K562 (cell line): ENCODE measurements around the gene RAB24. TPM values are rescaled to one million over a fixed set of nuclear protein-coding genes. Genes with fewer than 3 reads are reported as not detected.

Experiments used
- ATAC-seq: fragments of 200-7000 bp; cut with Tn5 transposase; 3 replicates; pipeline ENCODE4 v1.9.1; 2020; ENCODE audit warnings: moderate library complexity
- BruUV-seq: library from RNA; stranded (reverse); fragments of 400-500 nt; replicated peaks from 2 replicates; lab custom pipeline; 2021; lab: Mats Ljungman, UMichigan
- CTCF ChIA-PET: fragments of 300-600 bp; formaldehyde crosslinking; extraction: SDS; loops from one replicate; lab custom pipeline; 2021; ENCODE audit warnings: low intra/inter-chr PET ratio; lab: Yijun Ruan, JAX
- POLR2A ChIA-PET: fragments of 300-600, 350-650 bp; sonication (Branson Sonifier 250); formaldehyde crosslinking; extraction: SDS; loops from one replicate; lab custom pipeline; 2021; ENCODE audit warnings: antibody characterized with exemption, inconsistent platforms; lab: Yijun Ruan, JAX
- DNase-seq, 4 experiments: peaks; one replicate each; pipeline versions ENCODE4 v3.0.0 to v3.0.0-alpha.2; 2011 to 2018; ENCODE audit warnings: low spot score in 3 of 4, mixed read lengths in 3 of 4; ENCODE audit errors: extremely low read depth in 1 of 4
- FAIRE-seq: peaks from 2 replicates; lab custom pipeline; 2011; peaks lifted over from hg19 to GRCh38; lab: Jason Lieb, UNC
- H2AFZ ChIP-seq: 2 replicates; pipeline ENCODE4 v1.6.0; 2011; ENCODE audit warnings: low read depth, low read length, control low read depth, inconsistent platforms
- H3K27ac ChIP-seq: fragments of 200-600 bp; 3 replicates; pipeline ENCODE4 v1.8.0; 2011; ENCODE audit warnings: low read depth, mild to moderate bottlenecking, control low read depth, inconsistent platforms, low read length, moderate library complexity, mixed read lengths; ENCODE audit errors: extremely low read depth
- H3K27me3 ChIP-seq, 2 experiments: fragments of 300-600 bp in 1 of 2; 2 replicates in 1 of 2; 3 replicates in 1 of 2; pipeline versions ENCODE4 v1.6.0 to v1.8.0; 2011; ENCODE audit warnings: inconsistent platforms in 2 of 2, low read length in 2 of 2, mild to moderate bottlenecking in 1 of 2, mixed read lengths in 1 of 2, moderate library complexity in 1 of 2; ENCODE audit not compliant: control insufficient read depth in 2 of 2, insufficient read depth in 2 of 2
- H3K36me3 ChIP-seq: fragments of 300-600 bp; 3 replicates; pipeline ENCODE4 v1.8.0; 2011; ENCODE audit warnings: mild to moderate bottlenecking, low read length, inconsistent platforms; ENCODE audit not compliant: control insufficient read depth, insufficient read depth
- H3K4me1 ChIP-seq, 2 experiments: fragments of 200-600 bp in 1 of 2; replicated peaks in 1 of 2; 2 replicates in 1 of 2; 3 replicates in 1 of 2; pipeline versions ENCODE4 v1.5.1 to v1.8.0; 2011; ENCODE audit warnings: inconsistent platforms in 2 of 2, low read length in 2 of 2, mild to moderate bottlenecking in 1 of 2, mixed read lengths in 1 of 2, moderate library complexity in 1 of 2; ENCODE audit not compliant: control insufficient read depth in 2 of 2, insufficient read depth in 2 of 2
- H3K4me2 ChIP-seq: 2 replicates; pipeline ENCODE4 v1.6.1; 2011; ENCODE audit warnings: low read length, control low read depth, inconsistent platforms, mixed read lengths; ENCODE audit not compliant: insufficient read depth
- H3K4me3 ChIP-seq: fragments of 200-600 bp; sonication (generic), shearing (Covaris generic); 2 replicates; pipeline ENCODE4 v1.5.1; 2016; ENCODE audit warnings: control low read depth, inconsistent platforms
- H3K79me2 ChIP-seq: fragments of 200-600 bp; 3 replicates; pipeline ENCODE4 v1.8.0; 2011; ENCODE audit warnings: low read length, inconsistent platforms; ENCODE audit not compliant: control insufficient read depth, insufficient read depth
- H3K9ac ChIP-seq, 2 experiments: 2 replicates each; pipeline versions ENCODE4 v1.6.0 to v1.6.1; 2011; ENCODE audit warnings: low read depth in 2 of 2, low read length in 2 of 2, control low read depth in 1 of 2, inconsistent platforms in 1 of 2, mild to moderate bottlenecking in 1 of 2, mixed read lengths in 1 of 2; ENCODE audit not compliant: insufficient read depth in 1 of 2
- H3K9me1 ChIP-seq: one replicate; pipeline ENCODE4 v1.6.0; 2011; ENCODE audit warnings: inconsistent platforms, mild to moderate bottlenecking, low read length, moderate library complexity; ENCODE audit not compliant: control insufficient read depth, insufficient read depth
- H3K9me3 ChIP-seq: replicated peaks from 2 replicates; pipeline ENCODE4 v1.5.1; 2011; ENCODE audit warnings: low read depth, low read length, inconsistent platforms; ENCODE audit not compliant: control insufficient read depth, insufficient read depth
- H4K20me1 ChIP-seq: replicated peaks from 2 replicates; pipeline ENCODE4 v1.6.1; 2011; ENCODE audit warnings: low read length, inconsistent platforms, mixed read lengths; ENCODE audit not compliant: control insufficient read depth, insufficient read depth
- DPF2 ChIP-seq: fragments of 450-650 bp; IDR thresholded peaks from 2 replicates; pipeline ENCODE4 v1.6.1; 2016
- HLTF ChIP-seq: fragments of 450-650 bp; IDR thresholded peaks from 2 replicates; pipeline ENCODE4 v1.6.1; 2016
- HNRNPL ChIP-seq: fragments of 200-400 bp; formaldehyde crosslinking; IDR thresholded peaks from 2 replicates; pipeline ENCODE4 v1.6.1; 2017; ENCODE audit warnings: low read depth, mild to moderate bottlenecking, low read length
- PHTF2 ChIP-seq: fragments of 250-450 bp; sonication (Bioruptor Pico); IDR thresholded peaks from 2 replicates; pipeline ENCODE4 v1.5.0; 2021; ENCODE audit warnings: mild to moderate bottlenecking
- ZNF184 ChIP-seq: sonication (generic); formaldehyde crosslinking; IDR thresholded peaks from 2 replicates; pipeline ENCODE4 v1.5.0; 2020; ENCODE audit warnings: missing genetic modification reagents
- WGBS: fragments of 100-300 bp; shearing (Covaris generic); methylation state at CpG from one replicate; pipeline ENCODE4 v1.1.6; 2016; ENCODE audit warnings: low coverage, mixed read lengths; ENCODE audit not compliant: insufficient coverage; ENCODE audit errors: missing lambda C conversion rate; 5-methylcytosine and 5-hydroxymethylcytosine counted together
- in situ Hi-C: fragments of 300-500 bp; cut with MboI; formaldehyde crosslinking; loops from 4 replicates; pipeline ENCODE4 v1.15.0; 2018; ENCODE audit warnings: inconsistent platforms, mixed read lengths
- intact Hi-C: fragments of 100-400 bp; cut with micrococcal nuclease; formaldehyde crosslinking; loops from 2 replicates; pipeline ENCODE4 v1.14.2; 2022
- polyA plus RNA-seq, 8 experiments: library from polyadenylated mRNA; depleted of rRNA in 4 of 8; stranded (reverse) in 5 of 8; unstranded in 3 of 8; fragments of >200 nt; fragmentation: Nextera tagmentation in 2 of 8; fragmentation: Illumina TruSeq in 1 of 8; extraction: Ambion mirVana in 2 of 8; extraction: Trizol in 1 of 8; gene quantifications; 2 replicates each; pipeline versions ENCODE4 v1.2.1 to v1.2.3, GENCODE V29; 2011 to 2014; ENCODE audit warnings: inconsistent platforms in 1 of 8, missing spikeins in 1 of 8
- total RNA-seq, 7 experiments: library from RNA; depleted of rRNA in 6 of 7; stranded (reverse); fragments of >200 nt in 6 of 7; fragmentation: Illumina TruSeq in 2 of 7; extraction: Trizol in 2 of 7; gene quantifications; 2 replicates each; pipeline versions ENCODE4 v1.2.1 to v1.2.3, GENCODE V29; 2011 to 2021; ENCODE audit warnings: low replicate concordance in 1 of 7
- TF ChIP-seq, protein P1 (sequence below): fragments of 250-450 bp; sonication (Bioruptor Pico); IDR thresholded peaks from 2 replicates; pipeline ENCODE4 v1.8.0; 2022; ENCODE audit warnings: inconsistent platforms

The RAB24 gene
- total and polyA plus RNA-seq, 9 of the 15 experiments (the other 6 are each of a cell fraction or from before 2014, with no cell fraction given) = 13.9 to 107 (median 34.8) TPM

DNA sequence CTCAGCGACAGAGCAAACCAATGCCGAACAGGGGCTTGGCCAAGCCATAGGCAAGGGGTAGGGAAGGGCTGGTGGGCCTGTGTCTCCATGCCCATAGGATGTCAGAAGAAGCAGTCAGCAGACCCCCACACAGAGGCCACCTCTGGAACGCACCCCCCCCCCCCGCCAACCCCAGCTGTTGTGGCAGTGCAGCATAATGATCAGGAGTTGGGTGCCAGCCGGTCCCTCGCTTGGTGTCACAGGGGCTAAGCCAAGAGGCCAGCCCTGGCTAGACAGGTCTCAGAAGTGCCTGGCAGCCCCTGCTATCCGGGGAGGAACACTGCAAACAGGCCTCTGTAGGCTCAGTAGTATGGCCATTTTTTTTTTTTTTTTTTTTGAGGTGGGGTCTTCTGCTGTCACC, 11.9 kb upstream of the RAB24 start:
- intact Hi-C loops = loop anchor here (5.0 kb wide), 1 partner anchor 182 kb away; the partner anchor contains the start of gene PDLIM7
- Histone ChIP-seq H3K4me3 (no peak overlapping the region), H2AFZ (no peak overlapping the region), H3K9me1 (no peaks in the 10 kb centered on the region), H3K79me2 (peaks cover 12% of the 10 kb centered on the region; the same call in 2 of the 3 replicates), H3K36me3 (peaks cover 7% of the 10 kb centered on the region; the same call in 2 of the 3 replicates), H3K9ac (peak overlapping the region in 1 of 2 experiments; percentile 57; a peak in 1 of 4 replicates), H3K4me1 (peaks cover 14 to 51% of the 10 kb centered on the region in 2 experiments), H3K4me2 (no peak overlapping the region), H3K9me3 (no peaks in the 10 kb centered on the region), H3K27ac (no peak overlapping the region), H4K20me1 (no peaks in the 10 kb centered on the region), H3K27me3 (no peaks in the 10 kb centered on the region)
- DNase-seq = no peak
- in situ Hi-C loops = no loop called here
- FAIRE-seq = no peak
- ATAC-seq = no peak
- BruUV-seq = no TSS peak
- POLR2A ChIA-PET = interaction anchor here (0.9 to 1.3 kb wide), 2 partner anchors 13 to 142 kb away, joined by 3 to 4 read pairs; no protein-coding TSS in a partner anchor
- CTCF ChIA-PET = no interaction called here
- 83% methylated on average over 7 of the region's 7 CpGs for WGBS
- TF ChIP-seq, protein P1, sequence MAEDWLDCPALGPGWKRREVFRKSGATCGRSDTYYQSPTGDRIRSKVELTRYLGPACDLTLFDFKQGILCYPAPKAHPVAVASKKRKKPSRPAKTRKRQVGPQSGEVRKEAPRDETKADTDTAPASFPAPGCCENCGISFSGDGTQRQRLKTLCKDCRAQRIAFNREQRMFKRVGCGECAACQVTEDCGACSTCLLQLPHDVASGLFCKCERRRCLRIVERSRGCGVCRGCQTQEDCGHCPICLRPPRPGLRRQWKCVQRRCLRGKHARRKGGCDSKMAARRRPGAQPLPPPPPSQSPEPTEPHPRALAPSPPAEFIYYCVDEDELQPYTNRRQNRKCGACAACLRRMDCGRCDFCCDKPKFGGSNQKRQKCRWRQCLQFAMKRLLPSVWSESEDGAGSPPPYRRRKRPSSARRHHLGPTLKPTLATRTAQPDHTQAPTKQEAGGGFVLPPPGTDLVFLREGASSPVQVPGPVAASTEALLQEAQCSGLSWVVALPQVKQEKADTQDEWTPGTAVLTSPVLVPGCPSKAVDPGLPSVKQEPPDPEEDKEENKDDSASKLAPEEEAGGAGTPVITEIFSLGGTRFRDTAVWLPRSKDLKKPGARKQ (CRISPR knock-in tag) = no peak
- TF ChIP-seq HLTF (no peak), HNRNPL (no peak), DPF2 (no peak), PHTF2 (CRISPR knock-in tag) (no peak), ZNF184 (CRISPR knock-in tag) (no peak)
